Esophagus muscularis mucosa (tissue), 4 donors: ENCODE measurements around the gene COL6A3. TPM values are rescaled to one million over a fixed set of nuclear protein-coding genes. Genes with fewer than 3 reads are reported as not detected.

ENCODE experiments used
- DNase-seq: peaks from one replicate; pipeline ENCODE4 v3.0.0-alpha.2; 2017; ENCODE audit errors: extremely low spot score
- H3K27ac ChIP-seq, 4 donors: fragments of 200-600 bp; sonication (generic); replicated peaks in 1 of 4; 1 replicate in 3 of 4; 2 replicates in 1 of 4; pipeline ENCODE4 v1.5.1; 2016 to 2019; ENCODE audit warnings: mild to moderate bottlenecking in 1 of 4
- H3K27me3 ChIP-seq, 4 donors: fragments of 200-600 bp; sonication (generic); one replicate each; pipeline versions ENCODE4 v1.5.1 to v1.6.0; 2016 to 2019
- H3K36me3 ChIP-seq, 4 donors: fragments of 200-600 bp; sonication (generic); one replicate each; pipeline ENCODE4 v1.5.1; 2016 to 2019
- H3K4me1 ChIP-seq, 4 donors: fragments of 200-600 bp; sonication (generic); one replicate each; pipeline ENCODE4 v1.5.1; 2016 to 2019
- H3K4me3 ChIP-seq, 4 donors: fragments of 200-600 bp; sonication (generic); 1 replicate in 2 of 4; 2 replicates in 2 of 4; pipeline ENCODE4 v1.5.1; 2016 to 2019; ENCODE audit warnings: mild to moderate bottlenecking in 4 of 4, moderate library complexity in 1 of 4
- H3K9me3 ChIP-seq, 4 donors: fragments of 200-600 bp; sonication (generic); 1 replicate in 3 of 4; 2 replicates in 1 of 4; pipeline ENCODE4 v1.5.1; 2016 to 2019
- CTCF ChIP-seq, 3 experiments: fragments of 200-600 bp in 2 of 3; fragments of 450-650 bp in 1 of 3; sonication (generic) in 2 of 3; IDR thresholded peaks; one replicate each; pipeline ENCODE4 v1.5.1; 2017 to 2019; ENCODE audit warnings: antibody characterized with exemption in 3 of 3, mild to moderate bottlenecking in 2 of 3, moderate library complexity in 1 of 3
- EP300 ChIP-seq: sonication (generic); formaldehyde crosslinking; IDR thresholded peaks from one replicate; pipeline ENCODE4 v1.6.1; 2017; ENCODE audit warnings: antibody characterized with exemption
- POLR2A ChIP-seq: fragments of 450-650 bp; IDR thresholded peaks from one replicate; pipeline ENCODE4 v1.6.1; 2017; ENCODE audit warnings: antibody characterized with exemption, moderate library complexity, mild to moderate bottlenecking, low read depth
- POLR2AphosphoS5 ChIP-seq, 2 donors: sonication (generic); formaldehyde crosslinking; IDR thresholded peaks; one replicate each; pipeline ENCODE4 v1.6.1; 2017; ENCODE audit warnings: antibody characterized with exemption in 2 of 2
- WGBS: methylation state at CpG from one replicate; pipeline ENCODE4 v1.1.5; 2018; 5-methylcytosine and 5-hydroxymethylcytosine counted together
- intact Hi-C: fragments of 100-400 bp; cut with DNase I; formaldehyde crosslinking; loops from one replicate; pipeline ENCODE4 v1.15.1; 2023
- total RNA-seq, 4 donors: library from RNA; depleted of rRNA; stranded (reverse); fragments of >200 nt; gene quantifications; one replicate each; pipeline versions ENCODE4 v1.1.0 to v1.2.1, GENCODE V29; 2016

The COL6A3 gene
- total RNA-seq, 4 donors from 2014 or later = 96.2 to 350 (median 192) TPM

- intact Hi-C loops = no loop called here
- no peak overlapping the region for H3K4me3 ChIP-seq
- no peaks in the 10 kb centered on the region for H3K27me3 ChIP-seq
- no peak overlapping the region for H3K27ac ChIP-seq
- H3K9me3 ChIP-seq = no peaks in the 10 kb centered on the region
- no peak for DNase-seq
- peaks cover 13 to 50% (median 38%) of the 10 kb centered on the region in 4 donors for H3K4me1 ChIP-seq
- TF ChIP-seq EP300 = no peak
- TF ChIP-seq CTCF (IDR thresholded peaks at IDR 0.05) = no peak
- no peak for TF ChIP-seq POLR2A
- TF ChIP-seq POLR2AphosphoS5 (IDR thresholded peaks at IDR 0.05) = no peak
- H3K36me3 ChIP-seq = no peaks in the 10 kb centered on the region
- 94% methylated on average over 4 of the region's 4 CpGs for WGBS
Observed at GRCh38 chr2:237431837-237432236, 17.9 kb upstream of the COL6A3 start.

DNA sequence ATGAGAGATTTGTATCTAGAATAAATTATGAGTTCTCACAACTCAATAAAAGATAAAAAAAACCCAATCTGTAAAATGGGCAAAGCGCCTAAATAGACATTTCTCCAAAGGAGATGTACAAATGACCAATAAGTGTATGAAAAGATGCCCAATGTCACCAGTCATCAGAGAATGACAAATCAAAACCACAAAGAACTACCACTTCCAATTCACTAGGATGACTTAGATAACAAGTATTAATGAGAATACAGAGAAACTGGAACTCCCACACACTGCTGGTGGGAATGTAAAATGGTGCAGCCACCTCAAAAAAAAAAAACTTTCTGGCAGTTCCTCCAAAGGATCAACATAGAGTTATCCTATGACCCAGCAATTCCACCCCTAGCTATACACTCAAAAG lies 17.4 kb upstream of the COL6A3 start:
- Histone ChIP-seq H3K27ac (no peak overlapping the region), H3K27me3 (no peaks in the 10 kb centered on the region), H3K4me1 (peaks cover 11 to 45% (median 34%) of the 10 kb centered on the region in 4 donors), H3K36me3 (no peaks in the 10 kb centered on the region), H3K9me3 (no peaks in the 10 kb centered on the region), H3K4me3 (no peak overlapping the region)
- intact Hi-C loops = no loop called here
- WGBS = 100% methylated on average over 1 of the region's 1 CpG
- no peak for DNase-seq
- TF ChIP-seq CTCF (IDR thresholded peaks at IDR 0.05) = no peak
- no peak for TF ChIP-seq POLR2A
- TF ChIP-seq POLR2AphosphoS5 (IDR thresholded peaks at IDR 0.05) = no peak
- no peak for TF ChIP-seq EP300

- Histone ChIP-seq H3K27me3 (no peaks in the 10 kb centered on the region), H3K4me1 (peaks cover 8 to 40% (median 28%) of the 10 kb centered on the region in 4 donors), H3K9me3 (no peaks in the 10 kb centered on the region), H3K27ac (no peak overlapping the region), H3K4me3 (no peak overlapping the region), H3K36me3 (no peaks in the 10 kb centered on the region)
- TF ChIP-seq POLR2A = no peak
- no peak for TF ChIP-seq EP300
- TF ChIP-seq CTCF (IDR thresholded peaks at IDR 0.05) = no peak
- TF ChIP-seq POLR2AphosphoS5 (IDR thresholded peaks at IDR 0.05) = no peak
- WGBS = 100% methylated on average over 1 of the region's 1 CpG
- intact Hi-C loops = no loop called here
- DNase-seq = no peak
Observed at GRCh38 chr2:237430861-237431260, 16.9 kb upstream of the COL6A3 start.

DNA sequence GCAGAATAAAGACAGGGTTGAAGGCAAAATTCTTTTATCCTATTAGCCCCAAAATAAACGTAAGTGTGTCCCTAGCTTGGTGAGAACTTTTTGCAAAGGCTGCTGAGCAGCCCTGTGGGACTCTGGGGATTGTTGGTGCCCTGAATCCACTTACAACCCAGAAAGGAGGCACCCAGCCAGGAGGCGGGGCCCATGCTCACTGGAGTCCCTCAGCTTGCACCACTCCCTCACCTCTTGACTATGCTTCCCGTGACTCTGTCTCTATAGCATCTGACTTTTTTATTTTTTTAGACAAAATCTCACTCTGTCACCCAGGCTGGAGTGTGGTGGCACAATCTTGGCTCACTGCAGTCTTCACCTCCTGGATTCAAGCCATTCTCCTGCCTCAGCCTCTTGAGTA lies 15.8 kb upstream of the COL6A3 start:
- Histone ChIP-seq H3K9me3 (no peaks in the 10 kb centered on the region), H3K27me3 (no peaks in the 10 kb centered on the region), H3K27ac (no peak overlapping the region), H3K4me1 (peaks cover 0 to 29% (median 17%) of the 10 kb centered on the region in 4 donors), H3K4me3 (no peak overlapping the region), H3K36me3 (no peaks in the 10 kb centered on the region)
- TF ChIP-seq POLR2A (no peak), CTCF (IDR thresholded peaks at IDR 0.05) (no peak), POLR2AphosphoS5 (IDR thresholded peaks at IDR 0.05) (no peak), EP300 (no peak)
- DNase-seq = no peak
- intact Hi-C loops = no loop called here
- WGBS = 71% methylated on average over 3 of the region's 3 CpGs
